Measurements from ENCODE around the gene YTHDC1.
"Not testable (repeated sequence)": the region's sequence is repeated elsewhere in the genome, so short reads cannot be mapped to it uniquely, and the experiment has no call there.

Gene YTHDC1

GRCh38 chr4:68349649-68350360 lies at the start of gene YTHDC1:
YTHDC1 (minus strand) TSS chr4:68350090; CDS start chr4:68349753, 337 bp downstream.
- DNase-seq: peak; percentile 89 to 91

GRCh38 chr4:68399306-68399705 lies 49.4 kb upstream of the YTHDC1 start:
- no peak for DNase-seq

GRCh38 chr4:68396756-68397155 lies 46.9 kb upstream of the YTHDC1 start:
- no peak for DNase-seq

- DNase-seq: no peak
These were observed 41.5 kb upstream of the YTHDC1 start for GRCh38 chr4:68391436-68391835.

GRCh38 chr4:68390205-68390935 lies 40.5 kb upstream of the YTHDC1 start:
- DNase-seq: no peak

- DNase-seq: not testable (repeated sequence)
These were observed 39.6 kb upstream of the YTHDC1 start for GRCh38 chr4:68389386-68389913.

GRCh38 chr4:68388347-68388865 lies 38.5 kb upstream of the YTHDC1 start:
- no peak for DNase-seq

- no peak for DNase-seq
These were observed 35.4 kb upstream of the YTHDC1 start for GRCh38 chr4:68385267-68385666.

- no peak for DNase-seq
These were observed 33.2 kb upstream of the YTHDC1 start for GRCh38 chr4:68383115-68383514.

- no peak for DNase-seq
These were observed 28.3 kb upstream of the YTHDC1 start for GRCh38 chr4:68378226-68378625.

- DNase-seq: peak; percentile 51 to 60
These were observed 26.0 kb upstream of the YTHDC1 start for GRCh38 chr4:68375667-68376559.

- DNase-seq: no peak
These were observed 23.6 kb upstream of the YTHDC1 start for GRCh38 chr4:68373513-68373912.

- no peak for DNase-seq
These were observed 22.7 kb upstream of the YTHDC1 start for GRCh38 chr4:68372588-68372987.

- no peak for DNase-seq
These were observed 19.4 kb upstream of the YTHDC1 start for GRCh38 chr4:68369142-68369805.

GRCh38 chr4:68368691-68369131 lies 18.8 kb upstream of the YTHDC1 start:
- peak; percentile 20 to 27 for DNase-seq

GRCh38 chr4:68367835-68368234 lies 17.9 kb upstream of the YTHDC1 start:
- no peak for DNase-seq

- DNase-seq: no peak
These were observed 16.7 kb upstream of the YTHDC1 start for GRCh38 chr4:68366600-68366999.

GRCh38 chr4:68365068-68365467 lies 15.2 kb upstream of the YTHDC1 start:
- DNase-seq: no peak

- no peak for DNase-seq
These were observed 11.3 kb upstream of the YTHDC1 start for GRCh38 chr4:68361146-68361589.

GRCh38 chr4:68360231-68360968 lies 10.5 kb upstream of the YTHDC1 start:
- DNase-seq: no peak

GRCh38 chr4:68359508-68359907 lies 9.6 kb upstream of the YTHDC1 start:
- no peak for DNase-seq

Measured in AML-193 (cell line).